HepG2 (cell line): ENCODE measurements around the gene KIAA0319L. TPM values are rescaled to one million over a fixed set of nuclear protein-coding genes. Genes with fewer than 3 reads are reported as not detected.

Experiments
- ATAC-seq: fragments of 200-7000 bp; cut with Tn5 transposase; 3 replicates; pipeline ENCODE4 v1.9.1; 2020; ENCODE audit warnings: mild to moderate bottlenecking, moderate library complexity
- BruUV-seq: library from RNA; stranded (reverse); fragments of 400-500 nt; replicated peaks from 2 replicates; lab custom pipeline; 2021; lab: Mats Ljungman, UMichigan
- CTCF ChIA-PET: fragments of 300-600 bp; formaldehyde crosslinking; extraction: SDS; loops from one replicate; lab custom pipeline; 2021; ENCODE audit warnings: low total read pairs, inconsistent platforms, low intra/inter-chr PET ratio; lab: Yijun Ruan, JAX
- POLR2A ChIA-PET: fragments of 350-600 bp; sonication (Branson Sonifier 250); formaldehyde crosslinking; loops from one replicate; lab custom pipeline; 2020; ENCODE audit warnings: antibody characterized with exemption, inconsistent platforms; lab: Yijun Ruan, JAX
- DNase-seq: peaks from one replicate; pipeline ENCODE4 v3.0.0-alpha.2; 2015; ENCODE audit warnings: low spot score
- FAIRE-seq: peaks from 3 replicates; lab custom pipeline; 2011; peaks lifted over from hg19 to GRCh38; lab: Jason Lieb, UNC
- H2AFZ ChIP-seq: one replicate; pipeline ENCODE4 v1.6.1; 2011; ENCODE audit warnings: low read length, inconsistent platforms
- H3K27ac ChIP-seq: fragments of 300-600 bp; 3 replicates; pipeline ENCODE4 v1.8.0; 2011; ENCODE audit warnings: mixed run types, mild to moderate bottlenecking, mixed read lengths, low read length, inconsistent platforms; ENCODE audit not compliant: insufficient read depth; ENCODE audit errors: extremely low read length
- H3K27me3 ChIP-seq, 2 experiments: fragments of 200-600 bp in 1 of 2; 2 replicates in 1 of 2; 3 replicates in 1 of 2; pipeline versions ENCODE4 v1.6.0 to v1.8.0; 2011; ENCODE audit warnings: low read length in 2 of 2, mild to moderate bottlenecking in 2 of 2, moderate library complexity in 2 of 2, inconsistent platforms in 1 of 2; ENCODE audit not compliant: insufficient read depth in 2 of 2, control insufficient read depth in 1 of 2
- H3K36me3 ChIP-seq, 2 experiments: fragments of 200-600 bp in 1 of 2; replicated peaks in 1 of 2; 2 replicates in 1 of 2; 3 replicates in 1 of 2; pipeline versions ENCODE4 v1.5.1 to v1.8.0; 2011; ENCODE audit warnings: low read length in 2 of 2, inconsistent platforms in 1 of 2; ENCODE audit not compliant: insufficient read depth in 2 of 2, control insufficient read depth in 1 of 2
- H3K4me1 ChIP-seq: 2 replicates; pipeline ENCODE4 v1.5.1; 2012; ENCODE audit warnings: low read length, inconsistent platforms; ENCODE audit not compliant: insufficient read depth
- H3K4me2 ChIP-seq: 2 replicates; pipeline ENCODE4 v1.6.0; 2011; ENCODE audit warnings: low read depth, low read length, inconsistent platforms
- H3K4me3 ChIP-seq, 3 experiments: fragments of 200-600 bp in 1 of 3; sonication (generic), shearing (Covaris generic) in 1 of 3; replicated peaks in 1 of 3; 2 replicates each; pipeline ENCODE4 v1.5.1; 2011 to 2016; ENCODE audit warnings: low read length in 3 of 3, inconsistent platforms in 2 of 3, low read depth in 2 of 3, mild to moderate bottlenecking in 2 of 3, control low read depth in 1 of 3, mixed read lengths in 1 of 3; ENCODE audit not compliant: insufficient read depth in 1 of 3
- H3K79me2 ChIP-seq: one replicate; pipeline ENCODE4 v1.6.1; 2011; ENCODE audit warnings: low read length, inconsistent platforms; ENCODE audit not compliant: insufficient read depth
- H3K9ac ChIP-seq: 2 replicates; pipeline ENCODE4 v1.6.0; 2011; ENCODE audit warnings: mild to moderate bottlenecking, low read depth, low read length, inconsistent platforms; ENCODE audit not compliant: insufficient read depth
- H3K9me3 ChIP-seq: 2 replicates; pipeline ENCODE4 v1.5.1; 2012; ENCODE audit warnings: mild to moderate bottlenecking, low read length
- H4K20me1 ChIP-seq: 2 replicates; pipeline ENCODE4 v1.6.0; 2011; ENCODE audit warnings: inconsistent platforms, mild to moderate bottlenecking, low read length, moderate library complexity; ENCODE audit not compliant: insufficient read depth
- AGO2 ChIP-seq: fragments of 200-400 bp; formaldehyde crosslinking; optimal IDR thresholded peaks from 2 replicates; pipeline ENCODE3; 2017; ENCODE audit warnings: mild to moderate bottlenecking, low read depth, low read length, moderate library complexity
- NR2C2 ChIP-seq: sonication (generic); formaldehyde crosslinking; IDR thresholded peaks from 2 replicates; pipeline ENCODE4 v1.4.0; 2020; ENCODE audit warnings: missing genetic modification reagents, mild to moderate bottlenecking, moderate library complexity, borderline replicate concordance
- POLR2G ChIP-seq: fragments of 200-400 bp; formaldehyde crosslinking; IDR thresholded peaks from 2 replicates; pipeline ENCODE4 v1.6.1; 2018; ENCODE audit warnings: mild to moderate bottlenecking, low read depth, low read length, moderate library complexity
- ZNF10 ChIP-seq: sonication (generic); formaldehyde crosslinking; IDR thresholded peaks from 2 replicates; pipeline ENCODE4 v1.4.0; 2020; ENCODE audit warnings: mild to moderate bottlenecking, low read depth, missing genetic modification reagents, borderline replicate concordance
- ZNF136 ChIP-seq: sonication (generic); formaldehyde crosslinking; IDR thresholded peaks from 2 replicates; pipeline ENCODE4 v1.8.1; 2022; ENCODE audit warnings: low read depth, mild to moderate bottlenecking, moderate library complexity, missing genetic modification reagents
- ZNF331 ChIP-seq: sonication (generic); formaldehyde crosslinking; IDR thresholded peaks from 2 replicates; pipeline ENCODE4 v1.4.0; 2020; ENCODE audit warnings: missing genetic modification reagents
- WGBS: methylation state at CpG from one replicate; pipeline ENCODE4 v1.1.6; 2017; ENCODE audit warnings: low lambda C conversion rate; 5-methylcytosine and 5-hydroxymethylcytosine counted together
- in situ Hi-C: cut with HindIII; loops from 2 replicates; pipeline ENCODE4 v1.10.0; 2017; ENCODE audit warnings: low pct_unique_long_range_greater_than_20kb; ENCODE audit not compliant: extremely low pct_ligation_motif_present
- intact Hi-C: fragments of 100-400 bp; cut with micrococcal nuclease; formaldehyde crosslinking; loops from one replicate; pipeline ENCODE4 v1.10.0; 2022; ENCODE audit not compliant: unreplicated experiment
- polyA plus RNA-seq, 8 experiments: library from polyadenylated mRNA; depleted of rRNA in 3 of 8; stranded (reverse) in 7 of 8; unstranded in 1 of 8; fragments of >200 nt; fragmentation: Illumina TruSeq in 4 of 8; extraction: Trizol in 4 of 8; gene quantifications; 2 replicates each; pipeline versions ENCODE4 v1.2.1 to v1.2.3, GENCODE V29; 2011 to 2016; ENCODE audit warnings: low read depth in 4 of 8, missing spikeins in 1 of 8, mixed read lengths in 1 of 8; ENCODE audit not compliant: insufficient read depth in 1 of 8
- total RNA-seq, 5 experiments: library from RNA; depleted of rRNA; stranded (reverse); fragments of >200 nt; fragmentation: Illumina TruSeq; extraction: Trizol; gene quantifications; 2 replicates each; pipeline ENCODE4 v1.2.3, GENCODE V29; 2016; ENCODE audit warnings: low read depth in 1 of 5
- TF ChIP-seq, protein P1 (sequence below): IDR thresholded peaks from 2 replicates; pipeline ENCODE4 v1.6.1; 2016; ENCODE audit warnings: missing genetic modification reagents, missing compliant biosample characterization
- TF ChIP-seq, protein P2 (sequence below): sonication (generic); formaldehyde crosslinking; IDR thresholded peaks from 2 replicates; pipeline ENCODE4 v1.4.0; 2020; ENCODE audit warnings: missing genetic modification reagents, borderline replicate concordance
- TF ChIP-seq, protein P3 (sequence below): IDR thresholded peaks from 2 replicates; pipeline ENCODE4 v1.6.1; 2016
- TF ChIP-seq, protein P4 (sequence below): sonication (generic); formaldehyde crosslinking; IDR thresholded peaks from 2 replicates; pipeline ENCODE4 v1.4.0; 2020; ENCODE audit warnings: missing genetic modification reagents
- TF ChIP-seq, protein P5 (sequence below): sonication (generic); formaldehyde crosslinking; IDR thresholded peaks from 2 replicates; pipeline ENCODE4; 2020; ENCODE audit warnings: missing genetic modification reagents, mild to moderate bottlenecking, borderline replicate concordance

The KIAA0319L gene
- total and polyA plus RNA-seq, 2 of the 13 experiments (the other 11 are each of a cell fraction or from before 2014, with no cell fraction given) = 33.4 to 82.6 TPM

DNA sequence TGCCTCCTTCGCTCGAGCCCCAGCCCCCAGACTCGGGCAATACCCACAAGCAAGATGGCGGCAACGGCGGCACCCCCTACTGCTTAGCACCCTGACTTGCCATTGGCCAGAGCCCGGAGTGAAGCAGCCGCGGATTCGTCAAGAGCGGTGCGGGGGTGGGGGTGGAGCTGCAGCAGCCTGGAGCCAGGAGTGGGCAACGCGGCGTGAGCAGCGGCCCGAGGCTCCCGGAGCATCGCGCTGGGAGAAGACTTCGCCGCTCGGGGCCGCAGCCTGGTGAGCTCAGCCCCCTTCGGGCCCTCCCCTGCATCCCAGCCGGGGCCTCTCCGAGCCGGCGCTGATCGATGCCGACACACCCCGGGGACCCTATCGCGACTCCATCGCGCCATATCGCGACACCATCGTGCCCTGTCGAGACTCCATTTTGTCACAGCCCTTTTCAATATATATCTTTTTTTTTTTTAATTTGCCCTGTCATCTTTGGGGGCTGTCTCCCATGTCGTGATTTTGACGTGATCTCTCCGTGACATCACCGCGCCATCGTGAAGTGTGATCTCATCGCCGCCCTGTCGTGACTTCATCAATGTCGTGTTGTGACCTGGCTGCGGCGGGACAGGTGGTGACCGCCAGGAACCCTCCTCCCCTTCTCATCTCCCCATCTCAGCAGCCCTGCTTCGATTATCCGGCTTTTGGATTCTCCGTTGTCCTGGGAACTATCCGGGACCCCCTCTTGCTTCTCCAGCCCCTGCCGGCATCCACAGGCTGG is 589 bp upstream of the KIAA0319L start, which contains the start of gene NCDN:
NCDN (plus strand) TSS at position 189 of the 763 bp plus-strand sequence; CDS start at position 581, 392 bp downstream.
- POLR2A ChIA-PET = interaction anchor here (1.1 to 2.4 kb wide), 7 partner anchors 9 to 365 kb away, joined by 3 to 25 read pairs (median 6); partner anchors contain the start of genes CLSPN, SFPQ and TFAP2E
- no peaks in the 10 kb centered on the region for H3K9me3 ChIP-seq
- H3K27ac ChIP-seq = peak within 1 kb of the TSS; percentile 98
- intact Hi-C loops = no loop called here
- H3K36me3 ChIP-seq = peaks cover 2 to 27% of the 10 kb centered on the region in 2 experiments; a peak in 2 of 5 replicates
- peak within 1 kb of the TSS; percentile 67 to 84 (median 82) for H3K4me3 ChIP-seq
- ATAC-seq (peak; percentile 90), DNase-seq (peak; percentile 94), FAIRE-seq (peak; percentile 75)
- in situ Hi-C loops = loop anchor here (10.0 kb wide), 1 partner anchor 363 kb away; the partner anchor contains the start of gene SFPQ
- 3% methylated on average over 27 of the region's 58 CpGs for WGBS
- H3K4me1 ChIP-seq = peaks cover 42% of the 10 kb centered on the region
- no peak within 1 kb of the TSS for H2AFZ ChIP-seq
- peaks cover 19% of the 10 kb centered on the region for H3K79me2 ChIP-seq
- TSS peak; percentile 66 for BruUV-seq
- CTCF ChIA-PET = no interaction called here
- peak within 1 kb of the TSS; percentile 89 for H3K9ac ChIP-seq
- peak within 1 kb of the TSS; percentile 92 for H3K4me2 ChIP-seq
- H4K20me1 ChIP-seq = peaks cover 14% of the 10 kb centered on the region
- H3K27me3 ChIP-seq = no peaks in the 10 kb centered on the region
- no peak for TF ChIP-seq AGO2
- TF ChIP-seq, protein P1, sequence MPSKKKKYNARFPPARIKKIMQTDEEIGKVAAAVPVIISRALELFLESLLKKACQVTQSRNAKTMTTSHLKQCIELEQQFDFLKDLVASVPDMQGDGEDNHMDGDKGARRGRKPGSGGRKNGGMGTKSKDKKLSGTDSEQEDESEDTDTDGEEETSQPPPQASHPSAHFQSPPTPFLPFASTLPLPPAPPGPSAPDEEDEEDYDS (CRISPR knock-in tag) = no peak
- TF ChIP-seq NR2C2 (CRISPR knock-in tag) = peak; percentile 100
- TF ChIP-seq POLR2G = peak; percentile 82
- TF ChIP-seq, protein P2, sequence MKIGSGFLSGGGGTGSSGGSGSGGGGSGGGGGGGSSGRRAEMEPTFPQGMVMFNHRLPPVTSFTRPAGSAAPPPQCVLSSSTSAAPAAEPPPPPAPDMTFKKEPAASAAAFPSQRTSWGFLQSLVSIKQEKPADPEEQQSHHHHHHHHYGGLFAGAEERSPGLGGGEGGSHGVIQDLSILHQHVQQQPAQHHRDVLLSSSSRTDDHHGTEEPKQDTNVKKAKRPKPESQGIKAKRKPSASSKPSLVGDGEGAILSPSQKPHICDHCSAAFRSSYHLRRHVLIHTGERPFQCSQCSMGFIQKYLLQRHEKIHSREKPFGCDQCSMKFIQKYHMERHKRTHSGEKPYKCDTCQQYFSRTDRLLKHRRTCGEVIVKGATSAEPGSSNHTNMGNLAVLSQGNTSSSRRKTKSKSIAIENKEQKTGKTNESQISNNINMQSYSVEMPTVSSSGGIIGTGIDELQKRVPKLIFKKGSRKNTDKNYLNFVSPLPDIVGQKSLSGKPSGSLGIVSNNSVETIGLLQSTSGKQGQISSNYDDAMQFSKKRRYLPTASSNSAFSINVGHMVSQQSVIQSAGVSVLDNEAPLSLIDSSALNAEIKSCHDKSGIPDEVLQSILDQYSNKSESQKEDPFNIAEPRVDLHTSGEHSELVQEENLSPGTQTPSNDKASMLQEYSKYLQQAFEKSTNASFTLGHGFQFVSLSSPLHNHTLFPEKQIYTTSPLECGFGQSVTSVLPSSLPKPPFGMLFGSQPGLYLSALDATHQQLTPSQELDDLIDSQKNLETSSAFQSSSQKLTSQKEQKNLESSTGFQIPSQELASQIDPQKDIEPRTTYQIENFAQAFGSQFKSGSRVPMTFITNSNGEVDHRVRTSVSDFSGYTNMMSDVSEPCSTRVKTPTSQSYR = peak; percentile 92
- TF ChIP-seq, protein P3, sequence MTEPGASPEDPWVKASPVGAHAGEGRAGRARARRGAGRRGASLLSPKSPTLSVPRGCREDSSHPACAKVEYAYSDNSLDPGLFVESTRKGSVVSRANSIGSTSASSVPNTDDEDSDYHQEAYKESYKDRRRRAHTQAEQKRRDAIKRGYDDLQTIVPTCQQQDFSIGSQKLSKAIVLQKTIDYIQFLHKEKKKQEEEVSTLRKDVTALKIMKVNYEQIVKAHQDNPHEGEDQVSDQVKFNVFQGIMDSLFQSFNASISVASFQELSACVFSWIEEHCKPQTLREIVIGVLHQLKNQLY (CRISPR knock-in tag) = no peak
- no peak for TF ChIP-seq ZNF10 (CRISPR knock-in tag)
- TF ChIP-seq, protein P4, sequence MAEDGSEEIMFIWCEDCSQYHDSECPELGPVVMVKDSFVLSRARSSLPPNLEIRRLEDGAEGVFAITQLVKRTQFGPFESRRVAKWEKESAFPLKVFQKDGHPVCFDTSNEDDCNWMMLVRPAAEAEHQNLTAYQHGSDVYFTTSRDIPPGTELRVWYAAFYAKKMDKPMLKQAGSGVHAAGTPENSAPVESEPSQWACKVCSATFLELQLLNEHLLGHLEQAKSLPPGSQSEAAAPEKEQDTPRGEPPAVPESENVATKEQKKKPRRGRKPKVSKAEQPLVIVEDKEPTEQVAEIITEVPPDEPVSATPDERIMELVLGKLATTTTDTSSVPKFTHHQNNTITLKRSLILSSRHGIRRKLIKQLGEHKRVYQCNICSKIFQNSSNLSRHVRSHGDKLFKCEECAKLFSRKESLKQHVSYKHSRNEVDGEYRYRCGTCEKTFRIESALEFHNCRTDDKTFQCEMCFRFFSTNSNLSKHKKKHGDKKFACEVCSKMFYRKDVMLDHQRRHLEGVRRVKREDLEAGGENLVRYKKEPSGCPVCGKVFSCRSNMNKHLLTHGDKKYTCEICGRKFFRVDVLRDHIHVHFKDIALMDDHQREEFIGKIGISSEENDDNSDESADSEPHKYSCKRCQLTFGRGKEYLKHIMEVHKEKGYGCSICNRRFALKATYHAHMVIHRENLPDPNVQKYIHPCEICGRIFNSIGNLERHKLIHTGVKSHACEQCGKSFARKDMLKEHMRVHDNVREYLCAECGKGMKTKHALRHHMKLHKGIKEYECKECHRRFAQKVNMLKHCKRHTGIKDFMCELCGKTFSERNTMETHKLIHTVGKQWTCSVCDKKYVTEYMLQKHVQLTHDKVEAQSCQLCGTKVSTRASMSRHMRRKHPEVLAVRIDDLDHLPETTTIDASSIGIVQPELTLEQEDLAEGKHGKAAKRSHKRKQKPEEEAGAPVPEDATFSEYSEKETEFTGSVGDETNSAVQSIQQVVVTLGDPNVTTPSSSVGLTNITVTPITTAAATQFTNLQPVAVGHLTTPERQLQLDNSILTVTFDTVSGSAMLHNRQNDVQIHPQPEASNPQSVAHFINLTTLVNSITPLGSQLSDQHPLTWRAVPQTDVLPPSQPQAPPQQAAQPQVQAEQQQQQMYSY = no peak
- TF ChIP-seq ZNF331 (CRISPR knock-in tag) = no peak
- TF ChIP-seq ZNF136 (CRISPR knock-in tag) = peak; percentile 27; the same call in 1 of the 2 replicates
- TF ChIP-seq, protein P5, sequence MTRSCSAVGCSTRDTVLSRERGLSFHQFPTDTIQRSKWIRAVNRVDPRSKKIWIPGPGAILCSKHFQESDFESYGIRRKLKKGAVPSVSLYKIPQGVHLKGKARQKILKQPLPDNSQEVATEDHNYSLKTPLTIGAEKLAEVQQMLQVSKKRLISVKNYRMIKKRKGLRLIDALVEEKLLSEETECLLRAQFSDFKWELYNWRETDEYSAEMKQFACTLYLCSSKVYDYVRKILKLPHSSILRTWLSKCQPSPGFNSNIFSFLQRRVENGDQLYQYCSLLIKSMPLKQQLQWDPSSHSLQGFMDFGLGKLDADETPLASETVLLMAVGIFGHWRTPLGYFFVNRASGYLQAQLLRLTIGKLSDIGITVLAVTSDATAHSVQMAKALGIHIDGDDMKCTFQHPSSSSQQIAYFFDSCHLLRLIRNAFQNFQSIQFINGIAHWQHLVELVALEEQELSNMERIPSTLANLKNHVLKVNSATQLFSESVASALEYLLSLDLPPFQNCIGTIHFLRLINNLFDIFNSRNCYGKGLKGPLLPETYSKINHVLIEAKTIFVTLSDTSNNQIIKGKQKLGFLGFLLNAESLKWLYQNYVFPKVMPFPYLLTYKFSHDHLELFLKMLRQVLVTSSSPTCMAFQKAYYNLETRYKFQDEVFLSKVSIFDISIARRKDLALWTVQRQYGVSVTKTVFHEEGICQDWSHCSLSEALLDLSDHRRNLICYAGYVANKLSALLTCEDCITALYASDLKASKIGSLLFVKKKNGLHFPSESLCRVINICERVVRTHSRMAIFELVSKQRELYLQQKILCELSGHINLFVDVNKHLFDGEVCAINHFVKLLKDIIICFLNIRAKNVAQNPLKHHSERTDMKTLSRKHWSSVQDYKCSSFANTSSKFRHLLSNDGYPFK = peak; percentile 87
